HEK293 (cell line): ENCODE data around the gene GOLGA2.
"Not testable (repeated sequence)": the region's sequence is repeated elsewhere in the genome, so short reads cannot be mapped to it uniquely, and the experiment has no call there.

Experiments used
- CTCF ChIA-PET: fragments of 350-600 bp; formaldehyde crosslinking; extraction: SDS; loops from one replicate; lab custom pipeline; 2021; ENCODE audit warnings: antibody characterized with exemption; lab: Yijun Ruan, JAX
- POLR2A ChIA-PET: fragments of 300-600 bp; formaldehyde crosslinking; extraction: SDS; loops from one replicate; lab custom pipeline; 2020; ENCODE audit warnings: antibody characterized with exemption, inconsistent platforms; lab: Yijun Ruan, JAX
- H3K27ac ChIP-seq: fragments of 200-500 bp; sonication (Bioruptor generic); 2 replicates; pipeline ENCODE4 v1.5.1; 2014; ENCODE audit warnings: low read depth, low read length, control low read depth, inconsistent platforms; ENCODE audit errors: extremely low read depth
- H3K36me3 ChIP-seq, 2 experiments: fragments of 200-500 bp in 1 of 2; sonication (Bioruptor generic) in 1 of 2; 1 replicate in 1 of 2; 2 replicates in 1 of 2; pipeline ENCODE4 v1.5.1; 2014 to 2017; ENCODE audit warnings: inconsistent platforms in 2 of 2, low read length in 2 of 2; ENCODE audit not compliant: control insufficient read depth in 2 of 2, insufficient read depth in 1 of 2
- H3K4me1 ChIP-seq: fragments of 200-500 bp; sonication (Bioruptor generic); 2 replicates; pipeline ENCODE4 v1.5.1; 2014; ENCODE audit warnings: mild to moderate bottlenecking, low read length, inconsistent platforms; ENCODE audit not compliant: control insufficient read depth, insufficient read depth
- H3K4me3 ChIP-seq: 2 replicates; pipeline ENCODE4 v1.5.1; 2011; ENCODE audit warnings: low read depth, mild to moderate bottlenecking, control low read depth, low read length, moderate library complexity
- H3K9me3 ChIP-seq: fragments of 200-500 bp; sonication (Bioruptor generic); 2 replicates; pipeline ENCODE4 v1.5.1; 2014; ENCODE audit warnings: low read depth, low read length, inconsistent platforms; ENCODE audit not compliant: control insufficient read depth, insufficient read depth
- EGR2 ChIP-seq: fragments of 450-650 bp; formaldehyde crosslinking; IDR thresholded peaks from 2 replicates; pipeline ENCODE4 v1.5.1; 2016; ENCODE audit warnings: low read depth, missing biosample characterization, missing genetic modification characterization
- PRDM1 ChIP-seq: fragments of 450-650 bp; formaldehyde crosslinking; IDR thresholded peaks from 2 replicates; pipeline ENCODE4; 2016; ENCODE audit warnings: missing biosample characterization, missing genetic modification characterization
- SCRT2 ChIP-seq: fragments of 450-650 bp; formaldehyde crosslinking; IDR thresholded peaks from 2 replicates; pipeline ENCODE4 v1.5.1; 2016; ENCODE audit warnings: missing biosample characterization, missing genetic modification characterization
- TRIM28 ChIP-seq: IDR thresholded peaks from 2 replicates; pipeline ENCODE4 v1.6.1; 2011; ENCODE audit warnings: low read length, control low read depth, borderline replicate concordance
- ZBTB7A ChIP-seq: fragments of 450-650 bp; formaldehyde crosslinking; IDR thresholded peaks from 2 replicates; pipeline ENCODE4 v1.5.1; 2016; ENCODE audit warnings: low read depth, missing biosample characterization, missing genetic modification characterization
- ZNF366 ChIP-seq: fragments of 450-650 bp; formaldehyde crosslinking; conservative IDR thresholded peaks from 2 replicates; pipeline ENCODE4 v1.5.1; 2016; ENCODE audit warnings: missing biosample characterization, missing genetic modification characterization
- ZNF585B ChIP-seq: fragments of 450-650 bp; formaldehyde crosslinking; IDR thresholded peaks from 2 replicates; pipeline ENCODE4 v1.5.1; 2016; ENCODE audit warnings: missing biosample characterization, missing genetic modification characterization
- ZNF626 ChIP-seq: fragments of 450-650 bp; sonication (Bioruptor Pico); formaldehyde crosslinking; IDR thresholded peaks from 2 replicates; pipeline ENCODE4 v1.5.1; 2018; ENCODE audit warnings: missing biosample characterization, missing genetic modification characterization, inconsistent platforms
- ZNF658 ChIP-seq: fragments of 450-650 bp; formaldehyde crosslinking; IDR thresholded peaks from 2 replicates; pipeline ENCODE4; 2016; ENCODE audit warnings: missing biosample characterization, missing genetic modification characterization
- ZNF792 ChIP-seq: fragments of 450-650 bp; formaldehyde crosslinking; IDR thresholded peaks from 2 replicates; pipeline ENCODE4 v1.5.1; 2016; ENCODE audit warnings: missing biosample characterization, missing genetic modification characterization
- TF ChIP-seq, protein P1 (sequence below): IDR thresholded peaks from 2 replicates; pipeline ENCODE4 v1.6.1; 2011; ENCODE audit warnings: mild to moderate bottlenecking, low read depth, low read length, borderline replicate concordance

The GOLGA2 gene

DNA sequence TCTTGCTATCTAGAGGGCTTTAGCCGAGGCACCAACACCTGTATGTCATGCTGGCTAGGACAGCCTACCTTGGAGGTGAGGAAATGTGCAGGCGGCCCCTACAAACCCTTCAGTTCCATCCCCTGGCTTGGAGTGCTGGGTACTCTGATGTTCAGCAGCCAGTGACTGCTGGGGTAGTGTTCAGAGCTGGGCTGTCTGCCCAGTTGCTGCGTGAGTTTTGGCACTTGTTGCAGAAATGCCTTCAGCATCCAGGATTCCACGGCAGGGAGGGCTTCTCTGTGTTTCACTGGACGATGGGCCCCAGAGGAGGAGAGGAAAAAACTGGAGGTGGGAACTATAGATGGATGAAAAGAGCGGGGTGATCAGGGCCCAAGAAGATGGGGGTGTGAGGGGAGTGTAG is 10.6 kb upstream of the GOLGA2 start:
- no peak for TF ChIP-seq ZNF792
- no peak for TF ChIP-seq ZBTB7A
- TF ChIP-seq SCRT2 (tag by site-specific recombination) = peak; percentile 79
- no peak for TF ChIP-seq ZNF585B (tag by site-specific recombination)
- TF ChIP-seq ZNF658 = no peak
- POLR2A ChIA-PET = interaction anchor here (0.6 to 3.5 kb wide), 6 partner anchors 8 to 888 kb away, joined by 3 to 23 read pairs (median 4); partner anchors contain the start of genes GOLGA2 and SWI5
- no peaks in the 10 kb centered on the region for H3K9me3 ChIP-seq
- H3K4me1 ChIP-seq = no peaks in the 10 kb centered on the region
- H3K27ac ChIP-seq = no peak overlapping the region
- peaks cover 0 to 39% of the 10 kb centered on the region in 2 experiments; a peak in 1 of 3 replicates for H3K36me3 ChIP-seq
- CTCF ChIA-PET = interaction anchor here (0.9 kb wide), 1 partner anchor 8 kb away, joined by 5 read pairs; no protein-coding TSS in a partner anchor
- H3K4me3 ChIP-seq = no peak overlapping the region

DNA sequence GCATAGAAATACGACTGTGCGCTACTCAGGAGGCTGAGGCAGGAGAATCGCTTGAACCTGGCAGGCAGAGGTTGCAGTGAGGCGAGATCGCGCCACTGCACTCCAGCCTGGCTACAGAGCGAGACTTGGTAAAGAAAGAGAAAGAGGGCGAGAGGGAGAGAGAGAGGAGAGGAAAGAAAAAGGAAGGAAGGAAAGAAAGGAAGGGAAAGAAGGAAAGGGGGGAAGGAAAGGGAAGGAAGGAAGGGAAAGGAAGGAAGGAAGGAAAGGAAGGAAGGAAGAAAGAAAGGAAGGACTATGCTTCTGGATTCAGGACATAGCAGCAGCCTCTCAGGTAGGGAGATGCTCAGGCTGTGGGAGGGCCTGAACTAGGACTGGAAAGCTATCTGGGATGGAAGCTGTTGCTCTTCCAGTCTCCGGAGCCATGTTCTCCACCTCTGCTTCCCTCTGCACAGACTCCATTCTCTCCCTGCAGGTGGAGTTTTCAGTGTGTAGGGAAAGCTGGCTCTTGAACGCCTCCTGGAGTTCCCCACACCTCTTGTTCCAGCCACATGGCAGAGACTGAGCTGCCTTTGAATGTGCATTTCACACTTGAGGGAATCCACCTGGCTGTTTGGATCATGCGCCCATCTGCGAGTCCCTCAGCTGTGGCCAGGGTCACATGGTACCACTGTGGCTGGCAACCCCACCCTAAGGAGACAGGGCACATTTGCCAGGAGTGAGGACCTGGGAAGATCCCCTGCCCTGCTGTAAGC is 9.4 kb upstream of the GOLGA2 start:
- H3K27ac ChIP-seq = no peak overlapping the region
- TF ChIP-seq PRDM1 (tag by site-specific recombination) (peak; percentile 98), ZNF366 (tag by site-specific recombination) (peak; percentile 90), ZNF626 (tag by site-specific recombination) (no peak)
- H3K4me3 ChIP-seq = no peak overlapping the region
- no peaks in the 10 kb centered on the region for H3K9me3 ChIP-seq
- CTCF ChIA-PET = interaction anchor here (0.6 to 0.9 kb wide), 4 partner anchors 9 to 216 kb away, joined by 3 to 4 read pairs (median 3); no protein-coding TSS in a partner anchor
- POLR2A ChIA-PET = interaction anchor here (0.7 to 1.6 kb wide), 3 partner anchors 9 to 404 kb away, joined by 5 to 7 read pairs (median 5); partner anchors contain the start of genes GOLGA2 and SWI5
- no peaks in the 10 kb centered on the region for H3K4me1 ChIP-seq
- H3K36me3 ChIP-seq = peaks cover 0 to 39% of the 10 kb centered on the region in 2 experiments; a peak in 1 of 3 replicates

DNA sequence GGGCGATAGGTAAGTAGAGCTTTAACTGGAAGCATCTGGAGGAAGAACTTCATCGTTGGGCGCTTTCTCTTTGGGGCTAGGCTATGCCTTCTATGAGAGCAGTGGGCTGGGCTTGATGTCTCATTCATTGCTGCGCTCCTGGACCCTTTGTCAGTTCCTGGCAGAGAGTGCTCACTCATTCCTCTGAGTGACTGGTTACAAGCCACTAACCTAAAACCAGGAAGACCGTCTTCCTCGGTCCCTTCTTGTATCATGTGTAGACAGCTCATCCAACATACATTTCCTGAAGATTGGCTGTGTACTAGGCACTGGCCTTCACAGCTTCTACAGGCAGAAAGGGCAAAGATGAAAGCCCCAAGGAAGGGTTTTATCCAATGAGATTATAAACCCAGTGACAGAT is 6.7 kb upstream of the GOLGA2 start:
- Histone ChIP-seq H3K4me1 (no peaks in the 10 kb centered on the region), H3K36me3 (peaks cover 0 to 23% of the 10 kb centered on the region in 2 experiments; a peak in 1 of 3 replicates), H3K9me3 (no peaks in the 10 kb centered on the region)
- POLR2A ChIA-PET = no interaction called here
- no peak for TF ChIP-seq TRIM28
- TF ChIP-seq, all 188 proteins: peak for 0
- CTCF ChIA-PET = interaction anchor here (0.7 to 0.9 kb wide), 2 partner anchors 25 to 130 kb away, joined by 4 to 6 read pairs; no protein-coding TSS in a partner anchor
- Histone ChIP-seq H3K27ac (no peak overlapping the region), H3K4me3 (no peak overlapping the region)

DNA sequence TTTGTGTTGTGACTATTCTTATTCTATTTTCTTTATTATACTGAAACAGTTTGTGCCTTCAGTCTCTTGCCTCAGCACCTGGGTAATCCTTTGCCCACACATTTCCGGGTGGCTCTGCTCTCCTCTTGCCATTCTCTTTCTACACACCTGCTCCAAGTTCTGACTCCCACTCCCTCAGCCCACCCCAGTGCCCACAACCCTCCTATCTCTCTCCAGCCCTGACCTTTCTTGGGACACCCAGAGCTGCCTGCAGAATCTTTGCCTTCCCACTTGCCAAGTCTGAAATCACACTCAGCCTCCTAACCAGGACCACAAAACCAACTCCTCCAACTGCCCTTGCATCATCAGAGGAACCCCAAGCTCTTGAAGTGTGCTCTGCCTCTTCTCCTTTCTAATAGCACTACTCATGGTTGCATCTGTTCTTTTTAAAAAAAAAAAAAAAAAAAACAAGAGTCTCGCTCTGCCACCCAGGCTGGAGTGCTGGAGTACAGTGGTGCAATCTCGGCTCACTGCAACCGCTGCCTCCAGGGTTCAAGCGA is 4.3 kb upstream of the GOLGA2 start:
- TF ChIP-seq EGR2 (tag by site-specific recombination) = peak; percentile 55; the same call in 1 of the 2 replicates
- TF ChIP-seq, protein P1, sequence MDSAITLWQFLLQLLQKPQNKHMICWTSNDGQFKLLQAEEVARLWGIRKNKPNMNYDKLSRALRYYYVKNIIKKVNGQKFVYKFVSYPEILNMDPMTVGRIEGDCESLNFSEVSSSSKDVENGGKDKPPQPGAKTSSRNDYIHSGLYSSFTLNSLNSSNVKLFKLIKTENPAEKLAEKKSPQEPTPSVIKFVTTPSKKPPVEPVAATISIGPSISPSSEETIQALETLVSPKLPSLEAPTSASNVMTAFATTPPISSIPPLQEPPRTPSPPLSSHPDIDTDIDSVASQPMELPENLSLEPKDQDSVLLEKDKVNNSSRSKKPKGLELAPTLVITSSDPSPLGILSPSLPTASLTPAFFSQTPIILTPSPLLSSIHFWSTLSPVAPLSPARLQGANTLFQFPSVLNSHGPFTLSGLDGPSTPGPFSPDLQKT = no peak
- no peak overlapping the region for H3K4me3 ChIP-seq
- no peak overlapping the region for H3K27ac ChIP-seq
- ChIA-PET POLR2A (interaction anchor here (0.6 kb wide), 3 partner anchors 12 to 451 kb away, joined by 3 to 6 read pairs (median 4); no protein-coding TSS in a partner anchor), CTCF (interaction anchor here (0.6 to 1.2 kb wide), 3 partner anchors 25 to 76 kb away, joined by 3 to 6 read pairs (median 6); no protein-coding TSS in a partner anchor)
- peaks cover 0 to 6% of the 10 kb centered on the region in 2 experiments; a peak in 1 of 3 replicates for H3K36me3 ChIP-seq
- H3K4me1 ChIP-seq = no peaks in the 10 kb centered on the region
- no peaks in the 10 kb centered on the region for H3K9me3 ChIP-seq

DNA sequence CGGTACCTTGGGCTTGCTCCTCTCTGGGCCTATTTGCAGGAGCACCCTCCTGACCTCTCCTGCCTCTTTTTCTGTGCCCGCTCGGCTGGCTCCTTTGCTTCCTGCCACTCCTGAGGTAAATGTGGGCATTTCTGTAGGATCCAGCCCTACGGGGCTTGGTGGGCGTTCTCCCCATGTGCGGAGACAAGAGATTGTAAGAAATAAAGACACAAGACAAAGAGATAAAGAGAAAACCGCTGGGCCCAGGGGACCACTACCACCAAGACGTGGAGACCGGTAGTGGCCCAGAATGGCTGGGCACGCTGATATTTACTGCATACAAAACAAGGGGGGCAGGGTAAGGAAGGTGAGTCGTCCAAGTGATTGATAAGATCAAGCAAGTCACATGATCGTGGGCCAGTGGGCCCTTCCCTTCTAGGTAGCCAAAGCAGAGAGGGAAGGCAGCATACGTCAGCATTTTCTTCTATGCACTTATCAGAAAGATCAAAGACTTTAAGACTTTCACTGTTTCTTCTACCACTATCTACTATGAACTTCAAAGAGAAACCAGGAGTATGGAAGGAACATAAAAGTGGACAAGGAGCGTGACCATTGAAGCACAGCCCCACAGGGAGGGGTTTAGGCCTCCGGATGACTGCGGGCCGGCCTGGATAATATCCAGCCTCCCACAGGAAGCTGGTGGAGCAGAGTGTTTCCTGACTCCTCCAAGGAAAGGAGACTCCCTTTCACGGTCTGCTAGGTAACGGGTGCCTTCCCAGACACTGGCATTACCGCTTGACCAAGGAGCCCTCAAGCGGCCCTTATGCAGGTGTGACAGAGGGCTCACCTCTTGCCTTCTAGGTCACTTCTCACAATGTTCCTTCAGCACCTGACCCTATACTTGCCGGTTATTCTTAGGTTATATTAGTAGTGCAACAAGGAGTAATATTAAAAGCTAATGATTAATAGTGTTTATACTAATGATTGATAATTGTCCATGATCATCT is 3.6 kb upstream of the GOLGA2 start:
- ChIA-PET POLR2A (interaction anchor here (0.6 kb wide), 2 partner anchors 285 to 452 kb away, joined by 3 to 4 read pairs; no protein-coding TSS in a partner anchor), CTCF (interaction anchor here (1.1 to 1.2 kb wide), 2 partner anchors 24 to 62 kb away, joined by 6 read pairs; no protein-coding TSS in a partner anchor)
- H3K4me1 ChIP-seq, H3K9me3 ChIP-seq, H3K27ac ChIP-seq, H3K36me3 ChIP-seq, H3K4me3 ChIP-seq: not testable (repeated sequence)
